Activated B cell treated with CpG ODN at 0.5 μM for 24 hours (primary cell): Measurements from ENCODE around the gene LSM3. TPM values are rescaled to one million over a fixed set of nuclear protein-coding genes. Genes with fewer than 3 reads are reported as not detected.

Experiments
- ATAC-seq: fragments of 200-7000 bp; cut with Tn5 transposase; one replicate; pipeline ENCODE4 v1.10.0; 2021; ENCODE audit warnings: low read depth, mild to moderate bottlenecking, moderate library complexity
- CTCF ChIA-PET: fragments of 350-600 bp; sonication (Branson Sonifier 250); formaldehyde crosslinking; loops from one replicate; lab custom pipeline; 2021; ENCODE audit warnings: antibody characterized with exemption; lab: Charles Lee
- POLR2A ChIA-PET: fragments of 350-600 bp; sonication (Branson Sonifier 250); formaldehyde crosslinking; loops from one replicate; lab custom pipeline; 2021; ENCODE audit warnings: antibody characterized with exemption; lab: Charles Lee
- DNase-seq: peaks from one replicate; pipeline ENCODE4 v3.0.0; 2022
- H3K27ac Mint-ChIP-seq: one replicate; pipeline ENCODE4 v1.8.0; 2020; ENCODE audit warnings: mixed read lengths
- H3K27me3 Mint-ChIP-seq: one replicate; pipeline ENCODE4 v1.8.0; 2021; ENCODE audit warnings: mixed read lengths
- H3K36me3 Mint-ChIP-seq: one replicate; pipeline ENCODE4 v1.8.0; 2021; ENCODE audit warnings: low read depth, mixed read lengths
- H3K4me1 Mint-ChIP-seq: one replicate; pipeline ENCODE4 v1.8.0; 2021; ENCODE audit warnings: mixed read lengths
- H3K4me3 Mint-ChIP-seq: one replicate; pipeline ENCODE4 v1.8.0; 2020; ENCODE audit warnings: mild to moderate bottlenecking, mixed read lengths
- H3K9me3 Mint-ChIP-seq: one replicate; pipeline ENCODE4 v1.8.0; 2020; ENCODE audit warnings: mixed read lengths
- CTCF ChIP-seq: fragments of 200-600 bp; IDR thresholded peaks from one replicate; pipeline ENCODE4 v1.8.0; 2022; ENCODE audit warnings: antibody characterized with exemption, mild to moderate bottlenecking
- intact Hi-C: fragments of 100-400 bp; cut with micrococcal nuclease; formaldehyde crosslinking; loops from one replicate; pipeline ENCODE4 v1.15.1; 2024
- total RNA-seq: library from RNA; stranded (reverse); gene quantifications from 2 replicates; pipeline ENCODE4 v1.2.3, GENCODE V29; 2022

LSM3 gene
- total RNA-seq, 1 donor from 2014 or later, result 12.9 TPM

- DNase-seq, result no peak
- intact Hi-C loops, result no loop called here
- no peaks in the 10 kb centered on the region for H3K9me3 Mint-ChIP-seq
- H3K27me3 Mint-ChIP-seq, result no peaks in the 10 kb centered on the region
- no peak for TF ChIP-seq CTCF
- ChIA-PET POLR2A (no interaction called here), CTCF (no interaction called here)
- H3K4me1 Mint-ChIP-seq, result no peaks in the 10 kb centered on the region
- no peak overlapping the region for H3K27ac Mint-ChIP-seq
- no peak for ATAC-seq
- H3K4me3 Mint-ChIP-seq, result no peak overlapping the region
- H3K36me3 Mint-ChIP-seq, result peaks cover 81% of the 10 kb centered on the region
Measured at GRCh38 chr3:14135581-14135980, 43.0 kb upstream of the LSM3 start.

- Mint-ChIP-seq H3K27ac (no peak overlapping the region), H3K4me1 (no peaks in the 10 kb centered on the region), H3K36me3 (peaks cover 82% of the 10 kb centered on the region), H3K9me3 (no peaks in the 10 kb centered on the region), H3K4me3 (no peak overlapping the region), H3K27me3 (no peaks in the 10 kb centered on the region)
- no peak for DNase-seq
- intact Hi-C loops, result no loop called here
- POLR2A ChIA-PET, result no interaction called here
- TF ChIP-seq CTCF, result no peak
- no peak for ATAC-seq
- CTCF ChIA-PET, result no interaction called here
Measured at GRCh38 chr3:14137004-14137403, 41.6 kb upstream of the LSM3 start.

- ChIA-PET POLR2A (no interaction called here), CTCF (no interaction called here)
- Mint-ChIP-seq H3K4me1 (no peaks in the 10 kb centered on the region), H3K9me3 (no peaks in the 10 kb centered on the region), H3K27me3 (no peaks in the 10 kb centered on the region), H3K4me3 (no peak overlapping the region), H3K36me3 (peaks cover 82% of the 10 kb centered on the region), H3K27ac (no peak overlapping the region)
- intact Hi-C loops, result no loop called here
- no peak for DNase-seq
- ATAC-seq, result no peak
- TF ChIP-seq CTCF, result no peak
Measured at GRCh38 chr3:14137445-14137844, 41.2 kb upstream of the LSM3 start.

GRCh38 chr3:14138109-14138877, 40.3 kb upstream of the LSM3 start:
- H3K9me3 Mint-ChIP-seq, result no peaks in the 10 kb centered on the region
- ATAC-seq (no peak), DNase-seq (no peak)
- H3K36me3 Mint-ChIP-seq, result peaks cover 78% of the 10 kb centered on the region
- H3K4me1 Mint-ChIP-seq, result peaks cover 3% of the 10 kb centered on the region
- H3K27me3 Mint-ChIP-seq, result no peaks in the 10 kb centered on the region
- H3K27ac Mint-ChIP-seq, result no peak overlapping the region
- no peak for TF ChIP-seq CTCF
- H3K4me3 Mint-ChIP-seq, result no peak overlapping the region
- CTCF ChIA-PET, result no interaction called here
- POLR2A ChIA-PET, result no interaction called here
- intact Hi-C loops, result no loop called here

- no peak for ATAC-seq
- CTCF ChIA-PET, result no interaction called here
- Mint-ChIP-seq H3K36me3 (peaks cover 71% of the 10 kb centered on the region), H3K4me3 (no peak overlapping the region), H3K4me1 (peaks cover 6% of the 10 kb centered on the region), H3K27me3 (no peaks in the 10 kb centered on the region), H3K27ac (no peak overlapping the region), H3K9me3 (no peaks in the 10 kb centered on the region)
- TF ChIP-seq CTCF, result no peak
- no peak for DNase-seq
- intact Hi-C loops, result no loop called here
- POLR2A ChIA-PET, result no interaction called here
Measured at GRCh38 chr3:14138878-14139655, 39.5 kb upstream of the LSM3 start.
